ENCODE results near the gene JUNB. TPM values are rescaled to one million over a fixed set of nuclear protein-coding genes. Genes with fewer than 3 reads are reported as not detected.
A peak's percentile ranks its signal among the peaks of the same experiment; 100 is the strongest.

Gene JUNB
- polyA plus RNA-seq, 2 donors: 175 to 339 TPM

GRCh38 chr19:12782174-12782423, 9.2 kb upstream of the JUNB start:
- 2% methylated on average over 12 of the region's 12 CpGs for WGBS, 2 donors
- peak overlapping the region; percentile 46 to 57 for H3K4me3 ChIP-seq (ENCODE audit: low read depth in 1 of 2, low read length in 2 of 2)
- H3K27me3 ChIP-seq (ENCODE audit: control insufficient read depth in 1 of 2, insufficient read depth in 2 of 2, low read length in 2 of 2): no peaks in the 10 kb centered on the region
- H3K27ac ChIP-seq (ENCODE audit: low read depth in 2 of 2, low read length in 1 of 2): peak overlapping the region; percentile 92 to 99
- H3K4me1 ChIP-seq (ENCODE audit: control insufficient read depth in 2 of 2, insufficient read depth in 2 of 2, low read length in 1 of 2): peaks cover 7 to 34% of the 10 kb centered on the region in 2 donors
- H3K36me3 ChIP-seq (ENCODE audit: control insufficient read depth in 2 of 2, insufficient read depth in 2 of 2, low read length in 1 of 2): no peaks in the 10 kb centered on the region
- H3K9me3 ChIP-seq (ENCODE audit: control insufficient read depth in 2 of 2, insufficient read depth in 1 of 2, low read depth in 1 of 2, low read length in 1 of 2): no peaks in the 10 kb centered on the region

DNA sequence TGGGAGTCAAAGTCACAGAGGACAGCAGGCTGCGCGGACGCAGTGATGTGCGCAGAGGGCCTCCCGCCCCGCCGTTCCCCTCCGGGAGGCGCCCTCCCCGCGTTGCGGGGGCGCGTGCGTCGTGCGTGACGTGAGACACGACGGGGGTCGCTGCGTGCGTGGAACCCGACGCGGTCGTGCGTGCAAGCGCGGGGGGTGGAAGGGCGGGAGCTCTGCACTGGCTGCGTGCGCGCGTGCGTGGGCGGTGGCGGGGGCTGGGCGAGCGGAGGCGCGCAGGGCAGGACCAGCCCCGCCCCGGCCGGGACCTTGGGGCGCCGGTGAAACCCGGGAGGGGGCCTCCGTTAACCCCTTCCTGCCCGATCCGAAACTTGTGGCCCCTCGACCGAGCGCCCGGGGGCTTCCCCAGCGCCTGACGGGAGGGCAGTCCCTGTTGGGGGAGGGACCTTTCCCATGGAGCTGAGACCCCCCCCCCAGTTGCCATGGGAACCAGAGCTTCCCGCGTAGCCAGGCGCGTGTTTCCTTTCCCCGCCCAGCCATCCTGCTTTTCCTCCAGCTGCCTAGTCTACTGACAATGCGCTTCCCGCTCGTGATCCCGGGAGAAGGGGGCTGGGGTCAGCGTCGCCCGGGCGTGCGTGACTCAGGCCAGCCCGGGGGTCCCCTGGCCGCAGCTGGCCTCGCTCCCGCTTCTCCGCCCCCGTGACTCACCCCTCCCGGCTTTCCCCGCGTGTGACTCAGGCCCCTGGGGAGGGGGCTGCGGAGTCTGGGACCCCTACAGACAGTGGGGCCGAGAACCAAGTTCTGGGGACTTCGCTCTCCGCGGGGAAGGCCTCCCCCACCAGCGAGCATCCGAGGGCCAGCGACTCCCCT, 8.6 kb upstream of the JUNB start:
- H3K4me3 ChIP-seq (ENCODE audit: low read depth in 1 of 2, low read length in 2 of 2): peak overlapping the region; percentile 46 to 57
- 1% methylated on average over 66 to 88 of the region's 88 CpGs for WGBS, 2 donors
- peak overlapping the region; percentile 92 to 99 for H3K27ac ChIP-seq (ENCODE audit: low read depth in 2 of 2, low read length in 1 of 2)
- H3K9me3 ChIP-seq (ENCODE audit: control insufficient read depth in 2 of 2, insufficient read depth in 1 of 2, low read depth in 1 of 2, low read length in 1 of 2): no peaks in the 10 kb centered on the region
- H3K36me3 ChIP-seq (ENCODE audit: control insufficient read depth in 2 of 2, insufficient read depth in 2 of 2, low read length in 1 of 2): no peaks in the 10 kb centered on the region
- peaks cover 7 to 34% of the 10 kb centered on the region in 2 donors for H3K4me1 ChIP-seq (ENCODE audit: control insufficient read depth in 2 of 2, insufficient read depth in 2 of 2, low read length in 1 of 2)
- H3K27me3 ChIP-seq (ENCODE audit: control insufficient read depth in 1 of 2, insufficient read depth in 2 of 2, low read length in 2 of 2): no peaks in the 10 kb centered on the region

GRCh38 chr19:12783291-12783848, 7.9 kb upstream of the JUNB start:
- Histone ChIP-seq H3K4me3 (ENCODE audit: low read depth in 1 of 2, low read length in 2 of 2) (peak overlapping the region; percentile 46 to 57), H3K9me3 (ENCODE audit: control insufficient read depth in 2 of 2, insufficient read depth in 1 of 2, low read depth in 1 of 2, low read length in 1 of 2) (no peaks in the 10 kb centered on the region), H3K27me3 (ENCODE audit: control insufficient read depth in 1 of 2, insufficient read depth in 2 of 2, low read length in 2 of 2) (no peaks in the 10 kb centered on the region), H3K27ac (ENCODE audit: low read depth in 2 of 2, low read length in 1 of 2) (peak overlapping the region; percentile 92 to 99), H3K36me3 (ENCODE audit: control insufficient read depth in 2 of 2, insufficient read depth in 2 of 2, low read length in 1 of 2) (no peaks in the 10 kb centered on the region), H3K4me1 (ENCODE audit: control insufficient read depth in 2 of 2, insufficient read depth in 2 of 2, low read length in 1 of 2) (peaks cover 7 to 35% of the 10 kb centered on the region in 2 donors)
- 6 to 11% methylated on average over 15 to 16 of the region's 16 CpGs for WGBS, 2 donors

DNA sequence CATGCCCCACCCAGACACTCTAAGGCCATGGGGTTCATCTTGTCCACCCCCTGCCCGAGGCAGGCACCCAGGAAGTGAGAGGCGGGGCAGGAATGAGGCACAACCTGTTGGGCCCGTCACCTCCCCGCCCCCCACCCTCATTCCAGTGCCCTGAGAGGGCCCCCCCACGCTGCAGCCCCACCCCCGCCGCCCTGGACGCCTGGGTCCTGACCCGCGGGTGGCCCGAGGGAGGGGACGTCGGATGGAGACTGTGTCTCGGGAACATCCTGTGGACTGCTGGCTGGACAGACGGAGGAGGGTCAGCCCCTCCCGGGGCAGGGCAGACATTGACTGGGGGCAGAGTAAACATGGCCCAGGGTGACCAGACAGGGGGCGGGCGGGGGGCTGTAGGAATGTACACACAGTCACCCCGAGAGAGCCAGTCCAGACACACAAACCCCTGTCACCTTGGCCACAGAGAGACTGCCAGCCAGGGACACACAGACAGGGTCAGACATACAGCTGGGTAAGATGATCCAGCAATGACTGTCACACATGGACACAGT, 7.4 kb upstream of the JUNB start:
- Histone ChIP-seq H3K36me3 (ENCODE audit: control insufficient read depth in 2 of 2, insufficient read depth in 2 of 2, low read length in 1 of 2) (no peaks in the 10 kb centered on the region), H3K27me3 (ENCODE audit: control insufficient read depth in 1 of 2, insufficient read depth in 2 of 2, low read length in 2 of 2) (no peaks in the 10 kb centered on the region), H3K4me3 (ENCODE audit: low read depth in 1 of 2, low read length in 2 of 2) (peak overlapping the region; percentile 13 to 26), H3K9me3 (ENCODE audit: control insufficient read depth in 2 of 2, insufficient read depth in 1 of 2, low read depth in 1 of 2, low read length in 1 of 2) (no peaks in the 10 kb centered on the region), H3K27ac (ENCODE audit: low read depth in 2 of 2, low read length in 1 of 2) (peak overlapping the region; percentile 92 to 99), H3K4me1 (ENCODE audit: control insufficient read depth in 2 of 2, insufficient read depth in 2 of 2, low read length in 1 of 2) (peaks cover 7 to 36% of the 10 kb centered on the region in 2 donors)
- WGBS, 2 donors: 11 to 18% methylated on average over 16 to 19 of the region's 19 CpGs

- H3K27me3 ChIP-seq (ENCODE audit: control insufficient read depth in 1 of 2, insufficient read depth in 2 of 2, low read length in 2 of 2): no peaks in the 10 kb centered on the region
- H3K27ac ChIP-seq (ENCODE audit: low read depth in 2 of 2, low read length in 1 of 2): peak overlapping the region; percentile 92 to 99
- no peaks in the 10 kb centered on the region for H3K36me3 ChIP-seq (ENCODE audit: control insufficient read depth in 2 of 2, insufficient read depth in 2 of 2, low read length in 1 of 2)
- peak overlapping the region; percentile 13 to 26 for H3K4me3 ChIP-seq (ENCODE audit: low read depth in 1 of 2, low read length in 2 of 2)
- 39 to 48% methylated on average over 10 of the region's 10 CpGs for WGBS, 2 donors
- H3K4me1 ChIP-seq (ENCODE audit: control insufficient read depth in 2 of 2, insufficient read depth in 2 of 2, low read length in 1 of 2): peaks cover 7 to 31% of the 10 kb centered on the region in 2 donors
- H3K9me3 ChIP-seq (ENCODE audit: control insufficient read depth in 2 of 2, insufficient read depth in 1 of 2, low read depth in 1 of 2, low read length in 1 of 2): no peaks in the 10 kb centered on the region
Measured at GRCh38 chr19:12784394-12784870, 6.9 kb upstream of the JUNB start.

DNA sequence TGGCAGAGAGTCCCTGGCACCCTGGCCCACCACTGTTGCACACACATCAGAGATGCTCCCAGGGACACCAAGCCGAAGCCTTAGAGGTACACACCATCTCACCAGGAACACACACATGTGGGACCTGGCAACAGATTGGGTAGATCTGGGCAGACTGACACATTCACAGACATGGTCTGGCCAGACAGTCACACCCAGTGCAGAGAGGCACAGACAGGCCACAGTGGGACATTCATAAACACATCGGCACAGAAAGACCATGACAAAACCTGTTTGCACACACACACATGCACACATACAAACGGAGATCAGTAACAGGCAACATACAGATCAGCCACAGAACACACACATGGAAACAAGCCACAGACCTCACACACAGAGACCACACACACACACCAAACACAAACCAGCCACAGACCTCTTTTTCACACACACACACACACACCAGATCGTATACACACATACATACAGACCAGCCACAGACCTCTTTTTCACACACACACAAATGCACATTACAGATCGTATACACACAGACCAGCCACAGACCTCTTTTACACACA, 6.3 kb upstream of the JUNB start:
- WGBS, 2 donors: 37 to 39% methylated on average over 5 of the region's 5 CpGs
- H3K4me1 ChIP-seq (ENCODE audit: control insufficient read depth in 2 of 2, insufficient read depth in 2 of 2, low read length in 1 of 2): peaks cover 7 to 30% of the 10 kb centered on the region in 2 donors
- H3K4me3 ChIP-seq (ENCODE audit: low read depth in 1 of 2, low read length in 2 of 2): peak overlapping the region; percentile 4 to 11
- no peaks in the 10 kb centered on the region for H3K27me3 ChIP-seq (ENCODE audit: control insufficient read depth in 1 of 2, insufficient read depth in 2 of 2, low read length in 2 of 2)
- no peaks in the 10 kb centered on the region for H3K36me3 ChIP-seq (ENCODE audit: control insufficient read depth in 2 of 2, insufficient read depth in 2 of 2, low read length in 1 of 2)
- peak overlapping the region; percentile 92 to 99 for H3K27ac ChIP-seq (ENCODE audit: low read depth in 2 of 2, low read length in 1 of 2)
- H3K9me3 ChIP-seq (ENCODE audit: control insufficient read depth in 2 of 2, insufficient read depth in 1 of 2, low read depth in 1 of 2, low read length in 1 of 2): no peaks in the 10 kb centered on the region

DNA sequence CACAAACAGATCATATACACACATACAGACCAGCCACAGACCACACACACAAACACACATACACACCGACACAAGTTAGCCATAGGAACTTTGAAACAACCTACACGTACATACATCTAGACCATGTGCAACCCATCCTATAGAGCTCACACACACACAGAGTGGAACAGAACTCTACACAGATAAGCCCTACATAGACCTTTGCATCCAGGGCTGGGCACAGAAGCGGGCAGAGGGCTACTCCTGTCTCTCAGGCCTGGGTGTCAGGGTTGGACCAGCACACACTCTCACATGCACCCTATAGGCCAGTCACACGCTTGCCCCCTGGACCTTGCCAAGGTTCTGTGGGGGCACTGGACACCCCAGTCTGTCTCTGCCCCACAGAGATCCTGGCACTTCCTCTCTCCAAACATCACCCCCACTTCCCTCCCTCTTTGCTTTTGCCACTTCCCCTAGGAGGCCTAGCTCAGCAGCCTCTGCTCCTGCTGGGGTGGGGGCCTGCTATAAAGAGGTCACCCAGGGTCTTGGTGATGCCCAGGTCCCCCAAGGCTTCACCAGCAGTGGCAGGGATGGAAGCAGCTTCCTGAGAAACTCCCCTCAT, 5.8 kb upstream of the JUNB start:
- Histone ChIP-seq H3K4me3 (ENCODE audit: low read depth in 1 of 2, low read length in 2 of 2) (peak overlapping the region; percentile 4 to 28), H3K36me3 (ENCODE audit: control insufficient read depth in 2 of 2, insufficient read depth in 2 of 2, low read length in 1 of 2) (no peaks in the 10 kb centered on the region), H3K27me3 (ENCODE audit: control insufficient read depth in 1 of 2, insufficient read depth in 2 of 2, low read length in 2 of 2) (no peaks in the 10 kb centered on the region), H3K9me3 (ENCODE audit: control insufficient read depth in 2 of 2, insufficient read depth in 1 of 2, low read depth in 1 of 2, low read length in 1 of 2) (no peaks in the 10 kb centered on the region), H3K4me1 (ENCODE audit: control insufficient read depth in 2 of 2, insufficient read depth in 2 of 2, low read length in 1 of 2) (peaks cover 7 to 30% of the 10 kb centered on the region in 2 donors), H3K27ac (ENCODE audit: low read depth in 2 of 2, low read length in 1 of 2) (peak overlapping the region; percentile 92 to 99)
- 51 to 61% methylated on average over 4 of the region's 4 CpGs for WGBS, 2 donors

- Histone ChIP-seq H3K4me1 (ENCODE audit: control insufficient read depth in 2 of 2, insufficient read depth in 2 of 2, low read length in 1 of 2) (peaks cover 7 to 30% of the 10 kb centered on the region in 2 donors), H3K36me3 (ENCODE audit: control insufficient read depth in 2 of 2, insufficient read depth in 2 of 2, low read length in 1 of 2) (no peaks in the 10 kb centered on the region), H3K27me3 (ENCODE audit: control insufficient read depth in 1 of 2, insufficient read depth in 2 of 2, low read length in 2 of 2) (no peaks in the 10 kb centered on the region), H3K4me3 (ENCODE audit: low read depth in 1 of 2, low read length in 2 of 2) (peak overlapping the region in 1 of 2 donors; percentile 19), H3K9me3 (ENCODE audit: control insufficient read depth in 2 of 2, insufficient read depth in 1 of 2, low read depth in 1 of 2, low read length in 1 of 2) (no peaks in the 10 kb centered on the region), H3K27ac (ENCODE audit: low read depth in 2 of 2, low read length in 1 of 2) (peak overlapping the region; percentile 92 to 99)
- WGBS, 2 donors: 29 to 30% methylated on average over 18 of the region's 18 CpGs
Measured at GRCh38 chr19:12786141-12786870, 5.0 kb upstream of the JUNB start.

- 77 to 78% methylated on average over 3 of the region's 3 CpGs for WGBS, 2 donors
- peak overlapping the region; percentile 92 to 99 for H3K27ac ChIP-seq (ENCODE audit: low read depth in 2 of 2, low read length in 1 of 2)
- H3K9me3 ChIP-seq (ENCODE audit: control insufficient read depth in 2 of 2, insufficient read depth in 1 of 2, low read depth in 1 of 2, low read length in 1 of 2): no peaks in the 10 kb centered on the region
- no peak overlapping the region for H3K4me3 ChIP-seq (ENCODE audit: low read depth in 1 of 2, low read length in 2 of 2)
- H3K27me3 ChIP-seq (ENCODE audit: control insufficient read depth in 1 of 2, insufficient read depth in 2 of 2, low read length in 2 of 2): no peaks in the 10 kb centered on the region
- no peaks in the 10 kb centered on the region for H3K36me3 ChIP-seq (ENCODE audit: control insufficient read depth in 2 of 2, insufficient read depth in 2 of 2, low read length in 1 of 2)
- H3K4me1 ChIP-seq (ENCODE audit: control insufficient read depth in 2 of 2, insufficient read depth in 2 of 2, low read length in 1 of 2): peaks cover 7 to 30% of the 10 kb centered on the region in 2 donors
Measured at GRCh38 chr19:12786952-12787351, 4.3 kb upstream of the JUNB start.
